MM.1S (cell line): ENCODE measurements around the gene BTN3A1.
A peak's percentile ranks its signal among the peaks of the same experiment; 100 is the strongest.

ENCODE experiments used
- DNase-seq: peaks from one replicate; pipeline ENCODE4 v3.0.0-alpha.2; 2015
- H2AFZ ChIP-seq: fragments of 300-600 bp; sonication (generic); 2 replicates; pipeline ENCODE4 v1.6.0; 2016; ENCODE audit warnings: antibody characterized with exemption, low read length
- H3F3A ChIP-seq: fragments of 300-600 bp; sonication (generic); 2 replicates; pipeline ENCODE4 v1.6.1; 2016; ENCODE audit warnings: mild to moderate bottlenecking, antibody characterized with exemption, low read length, moderate library complexity, mixed read lengths; ENCODE audit not compliant: insufficient read depth
- H3K27ac ChIP-seq: fragments of 300-600 bp; sonication (generic); 2 replicates; pipeline ENCODE4 v1.5.1; 2016; ENCODE audit warnings: mild to moderate bottlenecking, low read length
- H3K27me3 ChIP-seq: fragments of 300-600 bp; sonication (generic); replicated peaks from 2 replicates; pipeline ENCODE4 v1.6.0; 2016; ENCODE audit warnings: low read length; ENCODE audit not compliant: insufficient read depth
- H3K36me3 ChIP-seq: fragments of 300-600 bp; sonication (generic); replicated peaks from 2 replicates; pipeline ENCODE4 v1.6.1; 2016; ENCODE audit warnings: mild to moderate bottlenecking, low read length, mixed read lengths; ENCODE audit not compliant: insufficient read depth
- H3K4me1 ChIP-seq: fragments of 300-600 bp; sonication (generic); 2 replicates; pipeline ENCODE4 v1.6.1; 2016; ENCODE audit warnings: low read length, mixed read lengths
- H3K4me2 ChIP-seq: fragments of 300-600 bp; sonication (generic); 2 replicates; pipeline ENCODE4 v1.6.0; 2016; ENCODE audit warnings: low read depth, low read length
- H3K4me3 ChIP-seq: fragments of 300-600 bp; sonication (generic); 2 replicates; pipeline ENCODE4 v1.5.1; 2016; ENCODE audit warnings: low read length, mixed read lengths
- H3K79me2 ChIP-seq: fragments of 300-600 bp; sonication (generic); 2 replicates; pipeline ENCODE4 v1.6.1; 2016; ENCODE audit warnings: mixed run types, low read length, mixed read lengths
- H3K9ac ChIP-seq: fragments of 300-600 bp; sonication (generic); 2 replicates; pipeline ENCODE4 v1.6.1; 2016; ENCODE audit warnings: low read length, mixed read lengths
- H3K9me2 ChIP-seq: fragments of 300-600 bp; sonication (generic); replicated peaks from 2 replicates; pipeline ENCODE4 v1.6.1; 2016; ENCODE audit warnings: mild to moderate bottlenecking, low read length, mixed read lengths; ENCODE audit not compliant: insufficient read depth
- H3K9me3 ChIP-seq: fragments of 300-600 bp; sonication (generic); replicated peaks from 2 replicates; pipeline ENCODE4 v1.6.1; 2016; ENCODE audit warnings: mild to moderate bottlenecking, low read length, mixed read lengths; ENCODE audit not compliant: insufficient read depth
- H4K20me1 ChIP-seq: fragments of 300-600 bp; sonication (generic); 2 replicates; pipeline ENCODE4 v1.6.1; 2016; ENCODE audit warnings: mild to moderate bottlenecking, low read length, moderate library complexity, mixed read lengths; ENCODE audit not compliant: insufficient read depth
- EZH2 ChIP-seq: fragments of 300-600 bp; sonication (generic); optimal IDR thresholded peaks from 2 replicates; pipeline ENCODE3; 2017; ENCODE audit warnings: low read depth, mild to moderate bottlenecking, antibody characterized with exemption, low read length, mixed read lengths
- EZH2phosphoT487 ChIP-seq: fragments of 300-600 bp; sonication (generic); IDR thresholded peaks from 2 replicates; pipeline ENCODE4 v1.6.1; 2018; ENCODE audit warnings: antibody characterized with exemption, low read length
- TF ChIP-seq, protein P1 (sequence below): fragments of 300-600 bp; sonication (generic); IDR thresholded peaks from 2 replicates; pipeline ENCODE4 v1.5.1; 2016; ENCODE audit warnings: antibody characterized with exemption, low read length, mixed read lengths

Gene BTN3A1

DNA sequence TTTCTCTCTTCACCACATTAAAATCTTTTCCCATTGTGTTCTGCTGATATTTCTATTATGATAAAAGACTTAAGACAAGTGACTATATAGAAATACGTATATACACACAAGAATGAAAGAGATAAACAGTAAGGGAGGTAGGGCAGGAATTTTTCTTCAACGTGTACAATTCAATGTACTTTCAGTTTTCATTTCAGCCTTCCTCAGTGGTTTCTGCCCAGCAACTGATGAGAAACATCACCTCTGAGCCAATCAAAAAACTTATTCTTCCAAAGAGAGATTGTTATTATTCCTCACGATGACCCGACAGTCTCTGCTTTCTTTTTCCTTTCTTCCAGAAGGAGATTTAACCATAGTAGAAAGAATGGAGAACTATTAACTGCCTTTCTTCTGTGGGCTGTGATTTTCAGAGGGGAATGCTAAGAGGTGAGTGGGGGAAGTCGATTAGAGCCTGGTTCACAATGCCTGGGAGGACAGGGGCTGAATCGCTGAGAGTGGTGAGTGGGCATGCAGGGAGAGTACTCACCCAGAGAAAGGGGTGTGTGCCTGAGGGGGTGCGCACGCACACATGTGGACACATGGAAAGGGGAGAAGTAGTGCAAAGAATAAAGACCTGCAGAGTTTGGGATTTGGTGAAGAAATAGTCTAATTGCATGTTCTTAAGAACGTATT, at the start of gene BTN3A1:
BTN3A1 (plus strand) TSS at position 289 of the 672 bp plus-strand sequence. CDS start 3,289 bp downstream, outside the sequence.
- peaks cover 27% of the 10 kb centered on the region for H3K79me2 ChIP-seq
- TF ChIP-seq EZH2 = no peak
- TF ChIP-seq, protein P1, sequence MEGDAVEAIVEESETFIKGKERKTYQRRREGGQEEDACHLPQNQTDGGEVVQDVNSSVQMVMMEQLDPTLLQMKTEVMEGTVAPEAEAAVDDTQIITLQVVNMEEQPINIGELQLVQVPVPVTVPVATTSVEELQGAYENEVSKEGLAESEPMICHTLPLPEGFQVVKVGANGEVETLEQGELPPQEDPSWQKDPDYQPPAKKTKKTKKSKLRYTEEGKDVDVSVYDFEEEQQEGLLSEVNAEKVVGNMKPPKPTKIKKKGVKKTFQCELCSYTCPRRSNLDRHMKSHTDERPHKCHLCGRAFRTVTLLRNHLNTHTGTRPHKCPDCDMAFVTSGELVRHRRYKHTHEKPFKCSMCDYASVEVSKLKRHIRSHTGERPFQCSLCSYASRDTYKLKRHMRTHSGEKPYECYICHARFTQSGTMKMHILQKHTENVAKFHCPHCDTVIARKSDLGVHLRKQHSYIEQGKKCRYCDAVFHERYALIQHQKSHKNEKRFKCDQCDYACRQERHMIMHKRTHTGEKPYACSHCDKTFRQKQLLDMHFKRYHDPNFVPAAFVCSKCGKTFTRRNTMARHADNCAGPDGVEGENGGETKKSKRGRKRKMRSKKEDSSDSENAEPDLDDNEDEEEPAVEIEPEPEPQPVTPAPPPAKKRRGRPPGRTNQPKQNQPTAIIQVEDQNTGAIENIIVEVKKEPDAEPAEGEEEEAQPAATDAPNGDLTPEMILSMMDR = no peak
- no peak for TF ChIP-seq EZH2phosphoT487
- no peaks in the 10 kb centered on the region for H3K27me3 ChIP-seq
- H3K4me3 ChIP-seq = peak within 1 kb of the TSS; percentile 65
- H3K4me2 ChIP-seq = peak within 1 kb of the TSS; percentile 60
- H3K9ac ChIP-seq = peak within 1 kb of the TSS; percentile 63
- H3K27ac ChIP-seq = peak within 1 kb of the TSS; percentile 70
- no peaks in the 10 kb centered on the region for H4K20me1 ChIP-seq
- H3K4me1 ChIP-seq = peaks cover 40% of the 10 kb centered on the region
- no peaks in the 10 kb centered on the region for H3K9me2 ChIP-seq
- no peaks in the 10 kb centered on the region for H3K36me3 ChIP-seq
- no peaks in the 10 kb centered on the region for H3K9me3 ChIP-seq
- peak; percentile 82 for DNase-seq
- peak within 1 kb of the TSS; percentile 36 for H2AFZ ChIP-seq
- peaks cover 15% of the 10 kb centered on the region for H3F3A ChIP-seq

DNA sequence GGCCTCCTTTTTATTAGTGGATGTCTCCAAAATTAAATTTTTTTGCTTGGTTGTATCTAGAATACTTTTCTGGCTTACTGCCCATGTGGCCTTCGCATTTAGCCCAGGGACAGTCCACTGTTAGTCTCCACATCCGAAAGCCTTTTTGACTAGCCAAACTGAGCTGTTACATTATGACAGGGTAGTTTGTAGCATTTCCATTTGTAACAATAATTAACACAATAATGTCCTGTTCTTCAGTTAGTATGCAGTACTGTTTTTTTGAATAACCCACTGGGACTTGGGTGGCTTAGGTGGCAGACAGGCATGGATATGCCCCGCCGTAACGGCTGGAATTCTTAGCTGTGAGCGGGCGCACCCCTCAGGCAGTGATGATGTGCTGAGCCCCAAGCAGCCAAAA, 49.8 kb upstream of the BTN3A1 start:
- Histone ChIP-seq H3K9me2 (no peaks in the 10 kb centered on the region), H3K27ac (no peak overlapping the region), H3K36me3 (no peaks in the 10 kb centered on the region), H3K4me3 (no peak overlapping the region), H3F3A (peaks cover 13% of the 10 kb centered on the region), H3K4me2 (no peak overlapping the region), H3K9ac (no peak overlapping the region), H4K20me1 (no peaks in the 10 kb centered on the region), H2AFZ (no peak overlapping the region), H3K4me1 (peaks cover 25% of the 10 kb centered on the region), H3K27me3 (no peaks in the 10 kb centered on the region), H3K9me3 (no peaks in the 10 kb centered on the region), H3K79me2 (no peaks in the 10 kb centered on the region)
- DNase-seq = no peak
- TF ChIP-seq EZH2 (no peak), EZH2phosphoT487 (no peak)
- TF ChIP-seq, protein P1 = no peak

DNA sequence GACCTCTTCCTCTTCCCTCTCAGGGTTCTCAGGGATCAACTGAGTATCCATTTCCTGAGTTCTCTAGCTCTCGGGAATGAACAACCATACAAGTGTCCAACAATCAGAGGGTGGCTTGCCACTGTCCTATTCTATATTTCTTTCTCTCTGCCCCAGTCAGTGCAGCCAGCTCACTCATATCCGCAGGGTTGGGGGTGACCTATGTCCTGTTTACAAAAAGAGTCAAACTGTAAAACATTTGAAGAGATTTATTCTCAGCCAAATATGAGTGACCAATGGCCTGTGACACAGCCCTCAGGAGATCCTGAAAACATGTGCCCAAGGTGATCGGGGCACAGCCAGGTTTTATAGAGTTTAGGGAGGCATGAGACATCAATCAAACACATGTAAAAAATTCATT, 47.9 kb upstream of the BTN3A1 start:
- Histone ChIP-seq H3K27me3 (no peaks in the 10 kb centered on the region), H3K4me3 (no peak overlapping the region), H3K9me3 (no peaks in the 10 kb centered on the region), H4K20me1 (no peaks in the 10 kb centered on the region), H3K79me2 (no peaks in the 10 kb centered on the region), H2AFZ (no peak overlapping the region), H3K27ac (no peak overlapping the region), H3K36me3 (no peaks in the 10 kb centered on the region), H3K4me2 (no peak overlapping the region), H3K4me1 (peaks cover 32% of the 10 kb centered on the region), H3F3A (peaks cover 24% of the 10 kb centered on the region), H3K9me2 (no peaks in the 10 kb centered on the region), H3K9ac (no peak overlapping the region)
- no peak for DNase-seq
- TF ChIP-seq EZH2 (no peak), EZH2phosphoT487 (no peak)
- TF ChIP-seq, protein P1 = no peak
